ENCODE measurements around the gene MKX.

Gene MKX

GRCh38 chr10:27728338-27728737, 17.3 kb downstream of the MKX start:
- H3K4me1 ChIP-seq = no peaks in the 10 kb centered on the region
- H3K9me3 ChIP-seq = no peaks in the 10 kb centered on the region
- TF ChIP-seq CTCF (IDR thresholded peaks at IDR 0.05; ENCODE audit: low read depth, low read length) = no peak
- H3K4me3 ChIP-seq (ENCODE audit: low read depth, low read length) = no peak overlapping the region
- no peaks in the 10 kb centered on the region for H3K36me3 ChIP-seq
- no peak for DNase-seq
- H3K27me3 ChIP-seq = peaks cover 5% of the 10 kb centered on the region

GRCh38 chr10:27724287-27724686, 21.3 kb downstream of the MKX start:
- H3K4me1 ChIP-seq = no peaks in the 10 kb centered on the region
- H3K27me3 ChIP-seq = peaks cover 5% of the 10 kb centered on the region
- peak; percentile 23; the same call in 1 of the 2 replicates for TF ChIP-seq CTCF (IDR thresholded peaks at IDR 0.05; ENCODE audit: low read depth, low read length)
- no peaks in the 10 kb centered on the region for H3K36me3 ChIP-seq
- no peak for DNase-seq
- H3K4me3 ChIP-seq (ENCODE audit: low read depth, low read length) = no peak overlapping the region
- no peaks in the 10 kb centered on the region for H3K9me3 ChIP-seq

GRCh38 chr10:27723436-27723835, 22.2 kb downstream of the MKX start:
- DNase-seq = no peak
- H3K27me3 ChIP-seq = peaks cover 5% of the 10 kb centered on the region
- TF ChIP-seq CTCF (IDR thresholded peaks at IDR 0.05; ENCODE audit: low read depth, low read length) = no peak
- H3K4me1 ChIP-seq = no peaks in the 10 kb centered on the region
- no peak overlapping the region for H3K4me3 ChIP-seq (ENCODE audit: low read depth, low read length)
- no peaks in the 10 kb centered on the region for H3K36me3 ChIP-seq
- no peaks in the 10 kb centered on the region for H3K9me3 ChIP-seq

GRCh38 chr10:27720529-27720928, 25.1 kb downstream of the MKX start:
- Histone ChIP-seq H3K27me3 (no peaks in the 10 kb centered on the region; the same call in 1 of the 2 replicates), H3K36me3 (no peaks in the 10 kb centered on the region), H3K9me3 (no peaks in the 10 kb centered on the region), H3K4me1 (no peaks in the 10 kb centered on the region), H3K4me3 (ENCODE audit: low read depth, low read length) (no peak overlapping the region)
- no peak for DNase-seq
- no peak for TF ChIP-seq CTCF (IDR thresholded peaks at IDR 0.05; ENCODE audit: low read depth, low read length)

GRCh38 chr10:27719052-27719451, 26.6 kb downstream of the MKX start:
- no peaks in the 10 kb centered on the region for H3K36me3 ChIP-seq
- DNase-seq = no peak
- H3K27me3 ChIP-seq = no peaks in the 10 kb centered on the region; the same call in 1 of the 2 replicates
- TF ChIP-seq CTCF (IDR thresholded peaks at IDR 0.05; ENCODE audit: low read depth, low read length) = no peak
- H3K4me1 ChIP-seq = no peaks in the 10 kb centered on the region
- no peak overlapping the region for H3K4me3 ChIP-seq (ENCODE audit: low read depth, low read length)
- H3K9me3 ChIP-seq = no peaks in the 10 kb centered on the region

GRCh38 chr10:27717861-27718260, 27.8 kb downstream of the MKX start:
- no peak for DNase-seq
- no peaks in the 10 kb centered on the region for H3K36me3 ChIP-seq
- H3K27me3 ChIP-seq = no peaks in the 10 kb centered on the region; the same call in 1 of the 2 replicates
- H3K4me3 ChIP-seq (ENCODE audit: low read depth, low read length) = no peak overlapping the region
- H3K4me1 ChIP-seq = no peaks in the 10 kb centered on the region
- TF ChIP-seq CTCF (IDR thresholded peaks at IDR 0.05; ENCODE audit: low read depth, low read length) = no peak
- no peaks in the 10 kb centered on the region for H3K9me3 ChIP-seq
